Measurements from ENCODE around the gene TRPC4.
"Not testable (repeated sequence)": the region's sequence is repeated elsewhere in the genome, so short reads cannot be mapped to it uniquely, and the experiment has no call there.

Gene TRPC4

DNA sequence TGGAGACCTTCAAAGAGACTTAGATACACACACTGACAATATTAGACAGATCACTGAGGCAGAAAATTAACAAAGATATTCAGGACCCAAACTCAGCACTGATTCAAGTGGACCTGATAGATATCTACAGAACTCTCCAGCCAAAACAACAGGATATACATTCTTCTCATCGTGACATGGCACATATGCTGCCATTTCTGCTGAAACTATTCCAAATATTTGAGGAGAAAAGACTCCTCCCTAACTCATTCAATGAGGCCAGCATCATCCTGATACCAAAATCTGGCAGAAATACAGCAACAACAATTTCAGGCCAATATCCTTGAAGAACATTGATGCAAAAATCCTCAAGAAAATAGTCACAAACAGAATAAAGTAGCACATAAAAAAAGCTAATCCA lies 53.3 kb downstream of the TRPC4 start:
- peak; percentile 3 for DNase-seq

DNA sequence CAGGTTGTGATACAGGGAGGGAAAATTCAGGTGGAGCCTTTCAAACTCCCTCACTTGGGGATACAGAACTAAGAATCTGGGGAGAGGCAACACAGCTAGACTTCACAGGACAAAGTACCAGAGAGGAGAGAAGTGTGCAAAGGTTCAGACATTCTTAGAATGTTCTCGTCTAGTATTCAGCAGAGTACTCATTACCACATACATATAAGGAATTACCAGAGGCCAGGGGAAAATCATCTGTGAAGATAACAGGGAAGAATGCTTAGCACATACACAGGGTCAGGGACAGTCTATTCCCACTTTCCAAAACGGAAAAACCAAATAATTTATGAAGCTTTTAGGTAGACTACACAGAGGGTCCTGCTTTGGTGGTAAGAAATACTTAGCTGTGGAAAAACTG lies 58.1 kb downstream of the TRPC4 start:
- DNase-seq, result peak; percentile 58

DNA sequence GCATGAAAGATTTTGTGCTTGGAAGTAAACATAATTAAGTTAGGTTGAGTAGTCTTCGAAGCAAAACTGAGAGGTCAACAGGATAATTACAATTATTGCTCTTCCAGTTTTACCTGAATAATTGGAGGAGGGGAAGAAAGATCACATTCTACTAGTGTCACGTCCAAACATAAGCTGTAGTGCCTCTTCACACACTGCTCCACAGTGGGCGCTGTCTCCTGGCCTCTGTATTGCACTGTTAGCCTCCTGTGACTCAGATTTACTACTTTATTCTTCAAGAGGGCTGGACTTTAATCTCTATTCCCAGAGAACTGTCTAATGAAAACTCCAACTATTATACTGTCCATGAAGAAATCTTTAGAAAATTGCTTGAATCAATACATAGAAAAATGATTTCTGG lies 62.9 kb downstream of the TRPC4 start:
- DNase-seq, result no peak

DNA sequence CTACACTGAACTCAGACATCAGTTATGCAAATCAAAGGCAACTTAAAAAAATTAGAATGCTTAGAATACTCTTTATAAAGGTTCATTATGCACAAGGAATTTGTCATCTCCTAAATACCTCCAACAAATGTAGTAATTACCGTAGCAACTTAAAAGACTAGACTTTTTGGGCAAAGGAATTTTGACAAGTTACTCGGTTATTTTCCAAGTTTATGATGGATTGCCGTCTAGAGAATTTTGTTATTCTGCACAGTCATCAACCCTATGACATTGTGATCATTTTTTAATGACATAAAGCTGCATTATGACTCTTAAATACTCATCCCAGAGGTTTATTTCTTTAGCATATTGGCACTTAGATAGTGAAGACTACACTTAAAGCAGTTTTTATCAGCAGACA lies 71.9 kb downstream of the TRPC4 start:
- DNase-seq, result peak; percentile 82

DNA sequence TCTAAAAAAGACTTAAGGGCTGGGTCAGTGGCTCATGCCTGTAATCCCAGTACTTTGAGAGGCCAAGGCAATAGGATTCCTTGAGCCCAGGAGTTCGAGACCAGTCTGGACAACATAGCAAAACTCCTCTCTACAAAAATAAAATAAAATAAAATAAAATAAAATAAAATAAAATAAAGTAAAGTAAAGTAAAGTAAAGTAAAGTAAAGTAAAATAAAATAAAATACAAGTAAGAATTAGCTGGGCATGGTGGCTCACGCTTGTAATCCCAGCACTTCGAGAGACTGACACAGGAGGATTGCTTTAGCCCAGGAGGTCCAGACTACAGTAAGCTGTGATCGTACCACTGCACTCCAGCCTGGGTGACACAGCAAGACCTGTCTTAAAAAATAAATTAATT lies 72.8 kb downstream of the TRPC4 start:
- DNase-seq, result not testable (repeated sequence)

DNA sequence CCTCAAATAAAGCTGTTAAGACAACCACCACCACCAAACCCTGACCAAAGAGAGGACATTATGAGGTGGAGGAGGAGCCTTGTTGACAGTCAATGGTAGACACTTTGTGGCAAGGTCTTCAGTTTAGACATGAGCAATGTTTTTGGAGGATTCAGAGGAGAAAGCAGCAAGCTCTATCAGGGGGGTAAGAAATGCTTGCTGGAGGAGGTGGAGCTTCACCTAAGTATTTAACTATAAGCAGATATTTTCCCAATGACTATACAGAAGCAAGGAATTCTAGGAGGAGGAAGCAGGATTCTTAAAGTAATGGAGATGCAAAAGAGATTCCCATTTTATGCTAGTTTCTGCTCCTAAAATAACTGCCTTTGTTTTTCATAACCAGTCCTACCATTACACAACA lies 74.2 kb downstream of the TRPC4 start:
- DNase-seq, result peak; percentile 57

DNA sequence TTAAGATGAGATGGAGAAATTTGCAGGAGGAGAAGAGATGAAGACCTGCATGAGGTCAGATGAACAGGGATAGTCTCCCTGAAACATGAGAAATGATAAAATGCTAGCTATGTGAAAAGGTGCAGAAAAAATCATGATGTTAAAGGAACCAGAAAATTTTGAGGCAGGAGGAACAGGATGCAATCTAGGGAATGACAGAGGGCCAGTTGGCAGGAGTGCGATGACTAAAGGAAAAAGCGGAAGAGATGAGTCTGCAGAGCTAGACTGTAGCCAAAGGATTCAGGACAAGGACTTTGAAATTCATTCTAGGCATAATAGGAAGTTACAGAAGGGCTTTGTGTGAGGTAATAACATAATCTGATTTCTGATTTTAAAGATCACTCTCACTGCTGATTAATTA lies 77.9 kb downstream of the TRPC4 start:
- DNase-seq, result peak; percentile 40

DNA sequence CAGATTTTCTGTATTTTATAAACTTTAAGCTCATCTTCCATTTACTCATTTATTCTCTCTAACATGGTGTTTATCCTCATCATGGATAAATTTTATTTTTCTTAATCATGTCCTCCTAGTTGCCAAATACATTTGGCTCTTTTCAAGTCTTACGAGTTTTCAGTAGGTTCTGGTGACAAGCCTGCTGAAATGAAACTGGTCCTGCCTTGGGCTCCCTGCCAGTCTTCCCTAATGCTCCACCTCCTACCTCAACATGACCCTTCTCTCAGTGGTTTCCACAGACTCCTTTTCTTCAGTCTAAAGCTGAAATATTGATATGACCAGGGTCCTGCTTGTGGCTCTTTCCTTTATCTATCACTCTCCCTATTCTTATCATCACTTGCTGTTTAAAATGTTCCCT lies 81.2 kb downstream of the TRPC4 start:
- DNase-seq, result no peak

DNA sequence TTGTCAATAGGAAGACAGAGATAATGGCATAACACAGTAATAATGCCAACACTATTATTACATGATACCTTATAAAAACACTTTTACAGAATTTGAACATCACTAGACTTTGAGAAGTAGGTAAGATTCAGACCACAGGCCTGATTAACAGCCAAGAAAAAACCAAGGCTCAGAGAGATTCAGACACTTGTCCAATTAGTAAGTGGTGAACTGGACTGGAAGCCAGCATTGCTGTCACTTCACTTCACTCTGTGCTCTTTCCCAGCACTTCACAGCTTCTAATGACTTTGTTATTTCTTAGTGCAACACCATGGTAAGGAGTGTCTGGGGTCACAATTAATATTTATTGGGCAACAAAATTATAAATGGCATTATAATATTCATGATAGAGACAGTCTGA lies 91.9 kb downstream of the TRPC4 start:
- no peak for DNase-seq

DNA sequence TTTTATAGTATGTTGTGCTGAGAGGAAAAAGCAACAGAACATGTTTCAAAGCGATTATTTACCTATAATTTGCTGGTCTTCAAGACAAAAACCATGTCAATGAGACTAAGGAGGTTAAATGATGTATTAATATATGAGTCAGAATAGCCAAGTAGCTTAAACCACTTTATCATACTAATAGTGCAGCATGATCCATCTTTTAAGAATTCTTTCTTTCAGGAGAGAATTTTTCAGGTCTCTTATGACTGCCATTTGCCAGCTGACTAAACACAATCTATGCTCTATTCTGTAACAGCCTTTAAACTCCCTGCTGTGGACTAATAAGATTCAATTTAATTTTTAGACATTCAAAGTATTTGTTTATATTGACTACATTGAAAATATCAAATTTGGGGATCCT lies 93.7 kb downstream of the TRPC4 start:
- DNase-seq, result peak; percentile 68

DNA sequence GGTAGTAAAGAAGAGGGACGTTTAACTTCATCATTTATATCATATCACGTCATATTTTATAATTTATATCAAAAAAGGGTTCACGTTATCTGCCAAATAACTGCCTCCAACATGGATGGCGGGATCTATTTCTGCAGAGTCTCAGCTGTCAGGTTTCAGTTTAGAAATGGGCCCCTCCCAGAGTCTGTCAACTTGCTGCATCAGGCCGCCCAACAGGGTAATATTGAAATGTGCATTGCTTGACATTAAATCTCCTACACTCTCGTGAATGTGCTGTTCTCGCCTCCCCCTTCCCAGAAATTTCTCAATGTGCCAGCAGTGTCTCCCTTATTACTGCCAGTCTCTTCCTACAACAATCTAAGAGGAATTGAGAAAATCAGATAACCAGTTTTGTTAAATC lies 96.9 kb downstream of the TRPC4 start:
- no peak for DNase-seq

DNA sequence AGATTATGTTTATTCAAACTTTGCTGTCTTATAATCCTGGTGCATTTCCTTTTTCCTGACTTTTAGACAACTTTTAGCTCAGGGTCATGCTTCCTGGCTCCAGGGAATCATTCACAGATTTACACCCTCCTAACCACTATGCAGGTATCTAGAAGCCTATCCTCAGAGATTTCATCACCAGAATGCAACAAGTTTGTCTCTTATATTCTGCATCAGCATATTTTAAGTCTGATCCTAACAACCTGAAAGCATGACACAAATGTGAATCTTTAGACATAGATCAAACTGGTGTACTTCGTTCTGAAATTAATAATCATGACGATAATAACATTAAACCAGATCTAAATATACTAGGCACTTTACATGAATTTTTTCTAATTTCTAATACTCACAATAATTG lies 100.0 kb downstream of the TRPC4 start:
- no peak for DNase-seq

DNA sequence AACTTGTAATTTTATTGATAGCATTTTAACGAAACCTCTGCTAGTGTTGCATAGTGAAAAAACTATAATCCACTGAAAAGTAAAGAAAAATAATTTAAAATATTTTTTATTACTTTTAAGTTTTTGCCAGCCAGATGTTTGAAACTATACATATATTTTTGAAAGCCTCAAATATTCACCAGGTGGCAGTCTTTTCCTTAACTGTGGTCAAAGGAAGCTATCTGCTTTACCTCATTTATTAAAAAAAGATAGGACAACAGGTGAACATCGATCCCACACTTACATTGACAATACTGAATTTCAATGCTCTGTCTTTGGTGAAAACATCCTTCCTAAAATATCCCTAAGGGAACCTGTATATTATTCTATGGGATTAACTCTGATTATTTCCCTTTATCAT lies 100.5 kb downstream of the TRPC4 start:
- no peak for DNase-seq

DNA sequence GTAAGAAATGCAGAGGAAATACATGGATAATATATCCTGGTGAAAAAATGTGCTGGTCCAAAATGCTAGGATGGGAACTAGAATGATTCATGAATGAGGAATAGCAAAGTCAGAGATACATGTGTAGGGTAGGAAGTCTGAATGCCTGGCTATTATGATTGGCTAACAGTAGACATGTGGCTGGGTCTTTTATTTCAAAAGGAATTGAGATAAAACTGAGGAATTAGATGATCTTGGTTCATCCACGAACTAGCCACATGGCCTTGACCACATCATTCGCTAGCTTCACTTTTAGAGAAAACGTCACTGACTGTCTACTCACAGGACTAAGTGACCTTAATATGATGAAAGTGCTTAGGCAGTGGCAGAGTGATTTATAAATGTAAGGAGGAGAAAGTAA lies 103.1 kb downstream of the TRPC4 start:
- no peak for DNase-seq

DNA sequence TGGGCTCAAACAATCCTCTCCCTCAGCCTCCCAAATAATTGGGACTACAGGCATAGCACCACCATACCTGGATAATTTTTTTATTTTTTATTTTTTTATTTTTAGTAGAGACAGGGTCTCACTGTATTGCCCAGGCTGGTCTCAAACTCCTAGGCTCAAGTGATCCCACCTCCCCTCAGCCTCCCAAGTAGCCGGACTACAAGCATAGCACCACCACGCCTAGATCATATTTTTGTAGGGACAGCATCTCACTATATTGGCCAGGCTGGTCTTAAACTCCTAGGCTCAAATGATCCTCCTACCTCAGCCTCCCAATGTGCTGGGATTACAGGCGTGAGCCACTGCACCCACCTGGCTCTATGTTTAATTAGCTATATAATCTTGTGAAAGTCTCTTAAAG lies 114.2 kb downstream of the TRPC4 start:
- DNase-seq, result no peak

DNA sequence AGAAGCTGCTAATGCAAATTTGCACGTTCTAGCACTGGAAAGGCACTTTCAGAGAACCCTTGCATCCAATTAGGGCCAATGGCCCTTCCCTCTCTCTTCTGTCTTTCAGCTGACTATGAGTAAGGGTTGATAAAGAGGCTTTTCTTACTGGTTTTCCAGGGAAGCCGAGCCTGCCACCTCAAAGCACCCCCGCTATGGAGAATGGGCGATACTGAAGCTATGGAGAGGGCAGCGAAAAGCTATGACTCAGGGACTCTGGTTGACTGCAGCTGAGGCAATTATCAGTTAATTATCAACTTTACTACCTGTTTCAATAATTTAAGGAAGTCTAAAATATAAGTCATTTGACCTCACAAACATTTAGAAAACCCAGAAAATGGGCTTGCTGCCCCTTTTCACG lies 115.8 kb downstream of the TRPC4 start:
- DNase-seq, result no peak

DNA sequence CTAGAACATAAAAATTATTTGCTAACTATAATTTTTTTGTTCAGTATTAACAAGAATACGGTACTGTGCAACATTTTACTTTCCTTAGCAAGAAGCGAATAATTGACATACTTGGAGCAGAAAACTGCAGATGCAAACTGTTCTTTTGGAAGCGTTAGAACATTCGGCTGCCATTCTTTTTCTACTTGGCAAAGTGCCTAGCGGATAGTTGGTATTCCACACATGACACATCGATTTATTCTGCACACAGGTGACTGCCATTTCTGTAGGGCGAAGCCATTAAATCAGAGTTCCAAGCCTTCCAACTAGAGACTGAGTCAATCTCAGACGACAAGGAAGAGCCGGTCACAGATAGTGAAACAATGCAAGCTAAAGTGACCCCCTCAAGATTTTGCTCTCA lies 117.4 kb downstream of the TRPC4 start:
- peak; percentile 6 for DNase-seq

DNA sequence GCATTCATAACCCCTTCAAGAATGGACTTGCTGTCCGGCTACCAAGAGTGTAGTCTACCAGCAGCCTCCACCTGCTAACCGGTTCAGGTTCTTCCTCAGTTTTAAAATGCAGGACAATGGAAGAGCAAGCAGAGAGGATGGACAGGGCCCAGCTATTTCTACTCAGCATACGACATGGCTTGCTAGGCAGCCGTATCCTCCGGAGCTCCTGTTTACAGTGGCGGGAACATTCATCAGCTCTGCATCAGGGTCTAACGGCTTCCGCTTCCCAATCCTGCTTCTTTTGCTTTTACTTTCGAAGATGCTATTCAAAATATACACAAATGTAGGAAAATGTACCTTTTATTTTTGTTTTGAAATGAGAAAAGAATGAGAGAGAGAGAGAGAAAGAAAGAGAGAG lies 118.5 kb downstream of the TRPC4 start:
- no peak for DNase-seq

DNA sequence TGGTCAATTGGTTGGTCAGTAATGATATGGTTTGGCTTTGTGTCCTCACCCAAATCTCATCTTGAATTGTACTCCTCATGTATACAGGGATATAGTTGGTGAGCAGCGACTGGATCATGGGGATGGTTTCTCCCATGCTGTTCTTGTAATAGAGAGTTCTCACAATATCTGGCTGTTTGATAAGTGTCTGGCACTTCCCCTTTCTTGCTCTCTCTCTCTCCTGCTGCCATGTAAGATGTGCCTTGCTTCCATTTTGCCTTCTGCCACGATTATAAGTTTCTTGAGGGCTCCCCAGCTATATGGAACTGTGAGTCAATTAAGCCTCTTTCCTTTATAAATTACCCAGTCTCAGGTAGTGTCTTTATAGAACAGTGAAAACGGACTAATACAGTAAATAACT lies 120.7 kb downstream of the TRPC4 start:
- DNase-seq, result no peak

DNA sequence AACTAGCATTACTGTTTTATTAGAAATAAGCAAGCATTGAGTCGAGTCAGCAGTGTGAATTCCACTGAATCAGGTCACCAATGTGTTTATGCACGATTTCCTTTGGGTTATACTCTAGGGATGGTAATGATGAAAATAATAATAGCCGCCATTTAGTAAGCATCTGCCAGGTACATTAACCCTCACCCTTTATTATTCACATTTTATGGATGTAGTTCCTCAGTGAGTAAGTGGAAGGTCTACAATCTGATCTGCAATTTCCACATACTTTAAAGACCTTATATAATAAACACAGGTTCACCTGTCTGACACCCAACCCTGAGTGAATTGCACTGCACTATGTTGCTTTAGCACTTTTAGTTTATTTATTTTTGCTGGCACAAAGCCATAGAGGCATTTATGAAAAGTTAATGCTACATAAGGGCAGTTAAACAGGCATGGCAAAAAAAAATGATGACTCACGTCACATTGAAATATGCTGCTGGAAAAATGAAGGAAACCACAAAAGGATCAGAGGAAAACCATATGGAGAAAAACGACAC lies 122.4 kb downstream of the TRPC4 start:
- DNase-seq, result peak; percentile 83

DNA sequence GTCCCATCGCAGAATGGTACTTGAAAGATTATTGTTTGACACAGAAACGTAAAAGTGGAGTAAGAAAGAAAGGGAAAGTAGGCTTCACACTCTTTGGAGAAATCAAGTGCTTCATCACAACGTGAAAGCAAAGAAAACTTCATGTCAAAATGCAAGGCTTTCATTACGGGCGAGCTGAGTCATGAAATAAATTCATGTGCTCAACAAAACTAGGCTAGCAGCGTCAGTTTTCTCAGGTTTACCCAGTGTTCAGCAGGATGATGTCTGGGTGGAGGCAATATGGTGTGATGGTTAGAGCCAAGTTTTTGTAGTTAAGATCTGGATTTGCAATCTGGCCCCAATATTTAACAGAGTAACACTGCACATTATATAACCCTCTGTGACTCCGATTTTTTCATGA lies 128.0 kb downstream of the TRPC4 start:
- no peak for DNase-seq

DNA sequence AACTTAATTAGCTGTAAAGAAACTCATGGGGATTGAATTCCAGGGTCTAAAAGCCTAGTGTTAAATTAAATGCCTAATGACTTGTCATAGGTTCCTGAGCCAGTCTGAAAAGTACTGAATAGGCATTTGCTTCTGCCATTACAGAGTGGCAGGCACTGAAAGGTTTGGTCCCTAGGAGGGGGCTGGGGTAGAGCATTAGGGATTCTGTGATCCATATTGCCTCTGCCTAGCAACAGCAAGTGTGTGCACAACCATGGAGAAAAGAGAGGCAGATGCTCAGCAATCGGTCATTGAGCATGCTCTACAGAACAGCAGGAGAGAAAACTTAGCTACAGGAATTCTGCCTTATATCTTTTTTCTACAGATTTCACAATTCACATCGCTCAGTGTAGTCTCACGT lies 133.5 kb downstream of the TRPC4 start:
- DNase-seq, result no peak

DNA sequence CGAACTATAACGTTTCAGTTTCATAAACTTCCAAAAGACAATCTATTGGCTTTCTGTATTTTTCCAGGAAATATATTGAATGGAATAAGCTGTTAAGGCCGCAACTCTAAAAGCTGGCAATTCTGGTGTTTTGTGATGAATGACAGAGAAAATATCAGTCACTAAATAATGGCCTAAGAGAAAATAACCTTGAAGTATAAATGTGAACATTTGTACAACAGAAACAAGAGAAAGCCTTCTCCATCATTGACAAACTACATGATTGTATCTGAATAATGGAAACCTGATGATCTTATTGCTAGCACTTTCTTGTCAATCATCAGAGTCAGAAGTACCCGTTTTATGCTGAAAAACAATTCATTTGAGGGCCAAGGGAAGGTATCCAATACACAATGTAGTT lies 134.3 kb downstream of the TRPC4 start:
- DNase-seq, result no peak

DNA sequence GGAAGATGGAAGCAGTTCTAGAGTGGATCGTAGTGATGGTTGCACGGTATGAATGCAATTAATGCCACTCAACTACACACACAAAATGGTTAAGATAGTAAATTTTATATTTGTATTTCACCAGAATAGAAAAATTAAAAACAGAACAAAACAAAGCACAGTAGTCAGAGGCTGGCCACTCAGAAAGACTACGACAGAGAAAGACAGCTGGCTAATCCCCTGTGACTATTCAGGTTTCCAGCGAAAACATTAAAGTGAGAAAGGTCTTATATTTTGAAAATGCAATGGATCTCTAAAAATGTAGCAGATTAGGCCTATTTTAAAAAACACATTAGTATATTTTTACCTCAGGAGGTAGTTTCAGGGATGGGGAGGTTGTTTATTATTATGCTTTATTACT lies 139.7 kb downstream of the TRPC4 start:
- DNase-seq, result no peak

DNA sequence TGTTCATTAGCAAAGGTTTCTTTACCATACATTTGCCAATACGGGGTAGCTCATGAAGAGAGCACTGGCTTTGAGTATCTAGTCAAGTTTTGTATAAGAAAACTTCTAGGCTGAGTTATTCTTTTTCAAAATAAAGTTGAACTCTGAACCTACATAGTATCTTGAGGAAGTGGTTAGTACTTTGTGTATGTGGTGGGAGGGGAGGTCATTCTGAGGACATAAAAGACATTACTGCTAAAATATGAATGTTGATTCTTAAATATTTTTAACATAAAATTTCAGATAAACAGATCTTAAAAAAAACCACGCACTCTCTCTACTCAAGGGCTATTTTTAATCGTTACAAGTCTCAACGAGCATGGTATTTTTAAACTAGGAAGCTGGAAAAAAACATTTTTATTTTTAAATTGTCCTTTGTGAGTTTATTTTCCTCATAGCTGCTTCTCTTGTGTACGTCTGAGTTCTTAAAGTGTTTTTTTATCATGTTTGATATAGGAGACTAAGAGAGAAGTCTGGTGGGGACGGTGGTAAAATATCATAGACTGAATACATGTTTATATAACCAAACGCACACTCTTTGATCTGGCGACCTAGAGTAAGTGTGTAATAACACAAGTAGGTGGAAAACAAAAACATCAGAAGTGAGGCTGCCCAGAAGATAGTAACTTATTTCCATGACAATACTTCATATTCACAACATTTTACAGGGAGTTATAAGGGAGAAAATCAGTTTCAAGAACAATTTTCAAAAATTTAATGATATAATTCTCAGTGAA lies 153.0 kb downstream of the TRPC4 start:
- DNase-seq, result no peak

Data from fibroblast of skin of abdomen (primary cell).